ENCODE results near the gene ZNF232. TPM values are rescaled to one million over a fixed set of nuclear protein-coding genes. Genes with fewer than 3 reads are reported as not detected.
"Not testable (repeated sequence)": the region's sequence is repeated elsewhere in the genome, so short reads cannot be mapped to it uniquely, and the experiment has no call there.

Gene ZNF232
- total RNA-seq, 2 experiments from 2014 or later, result 2.1 to 3.6 TPM

- H3K9me3 Mint-ChIP-seq, result no peaks in the 10 kb centered on the region
Observed at GRCh38 chr17:5127910-5128309, 16.2 kb upstream of the ZNF232 start.

GRCh38 chr17:5126719-5127488, 15.2 kb upstream of the ZNF232 start:
- no peaks in the 10 kb centered on the region for H3K36me3 Mint-ChIP-seq (ENCODE audit: low read depth)
- TF ChIP-seq CTCF (IDR thresholded peaks at IDR 0.05), result no peak
- peaks cover 46% of the 10 kb centered on the region for H3K27me3 Mint-ChIP-seq
- ChIA-PET CTCF (no interaction called here), POLR2A (no interaction called here)
- H3K4me3 Mint-ChIP-seq, result no peak overlapping the region
- H3K4me1 ChIP-seq (ENCODE audit: insufficient read depth, low read length), result peaks cover 5% of the 10 kb centered on the region
- H3K9me3 Mint-ChIP-seq, result no peaks in the 10 kb centered on the region
- ATAC-seq (ENCODE audit: poor library complexity) (no peak), DNase-seq (peak in 2 of 14 experiments; percentile 1 to 28)
- H3K9me3 ChIP-seq (ENCODE audit: control insufficient read depth in 1 of 2, insufficient read depth in 1 of 2, low read length in 2 of 2), result peaks cover 0 to 8% of the 10 kb centered on the region in 2 experiments
- intact Hi-C loops (cut with DNase I, micrococcal nuclease), result no loop called here
- no peak overlapping the region for H3K27ac Mint-ChIP-seq
- no peak overlapping the region for H3K4me3 ChIP-seq (ENCODE audit: low read length)
- H3K36me3 ChIP-seq (ENCODE audit: insufficient read depth, low read length), result no peaks in the 10 kb centered on the region
- peaks cover 16 to 17% of the 10 kb centered on the region in 2 experiments for H3K27me3 ChIP-seq (ENCODE audit: control insufficient read depth in 1 of 2, insufficient read depth in 2 of 2, low read length in 2 of 2)
- no peak overlapping the region for H3K27ac ChIP-seq (ENCODE audit: low read depth in 1 of 2, low read length in 2 of 2)
- H3K4me1 Mint-ChIP-seq (ENCODE audit: low read depth), result no peaks in the 10 kb centered on the region

More at GRCh38 chr17:5127910-5128309, 16.2 kb upstream of the ZNF232 start:
- intact Hi-C loops (cut with DNase I, micrococcal nuclease), result no loop called here
- H3K27ac ChIP-seq (ENCODE audit: low read depth in 1 of 2, low read length in 2 of 2), result no peak overlapping the region
- peaks cover under 1% of the 10 kb centered on the region for H3K4me1 ChIP-seq (ENCODE audit: insufficient read depth, low read length)
- POLR2A ChIA-PET, result no interaction called here
- no peak overlapping the region for H3K4me3 ChIP-seq (ENCODE audit: low read length)
- TF ChIP-seq CTCF (IDR thresholded peaks at IDR 0.05), result no peak
- H3K36me3 ChIP-seq (ENCODE audit: insufficient read depth, low read length), result no peaks in the 10 kb centered on the region
- H3K27me3 ChIP-seq (ENCODE audit: control insufficient read depth in 1 of 2, insufficient read depth in 2 of 2, low read length in 2 of 2), result peaks cover 7 to 10% of the 10 kb centered on the region in 2 experiments
- Mint-ChIP-seq H3K27ac (no peak overlapping the region), H3K36me3 (ENCODE audit: low read depth) (no peaks in the 10 kb centered on the region), H3K4me1 (ENCODE audit: low read depth) (no peaks in the 10 kb centered on the region), H3K27me3 (peaks cover 42% of the 10 kb centered on the region), H3K4me3 (no peak overlapping the region)
- peaks cover 0 to under 1% of the 10 kb centered on the region in 2 experiments for H3K9me3 ChIP-seq (ENCODE audit: control insufficient read depth in 1 of 2, insufficient read depth in 1 of 2, low read length in 2 of 2)
- DNase-seq, result peak in 1 of 14 experiments; percentile 23
- CTCF ChIA-PET, result no interaction called here
- no peak for ATAC-seq (ENCODE audit: poor library complexity)

- DNase-seq, result peak in 1 of 14 experiments; percentile 0
- H3K27me3 Mint-ChIP-seq, result peaks cover 66% of the 10 kb centered on the region
- H3K4me3 ChIP-seq (ENCODE audit: low read length); H3K4me1 Mint-ChIP-seq (ENCODE audit: low read depth); H3K36me3 ChIP-seq (ENCODE audit: insufficient read depth, low read length); H3K36me3 Mint-ChIP-seq (ENCODE audit: low read depth); ATAC-seq (ENCODE audit: poor library complexity); CTCF ChIA-PET; H3K9me3 Mint-ChIP-seq; H3K4me1 ChIP-seq (ENCODE audit: insufficient read depth, low read length); intact Hi-C loops (cut with DNase I, micrococcal nuclease); H3K27ac ChIP-seq (ENCODE audit: low read depth in 1 of 2, low read length in 2 of 2); POLR2A ChIA-PET; H3K9me3 ChIP-seq (ENCODE audit: control insufficient read depth in 1 of 2, insufficient read depth in 1 of 2, low read length in 2 of 2); H3K4me3 Mint-ChIP-seq; H3K27ac Mint-ChIP-seq: not testable (repeated sequence)
- H3K27me3 ChIP-seq (ENCODE audit: control insufficient read depth in 1 of 2, insufficient read depth in 2 of 2, low read length in 2 of 2), result peaks cover 21 to 27% of the 10 kb centered on the region in 2 experiments
Observed at GRCh38 chr17:5124896-5125295, 13.2 kb upstream of the ZNF232 start.

- peaks cover 66% of the 10 kb centered on the region for H3K27me3 Mint-ChIP-seq
- H3K27ac ChIP-seq (ENCODE audit: low read depth in 1 of 2, low read length in 2 of 2); CTCF ChIA-PET; H3K9me3 ChIP-seq (ENCODE audit: control insufficient read depth in 1 of 2, insufficient read depth in 1 of 2, low read length in 2 of 2); H3K36me3 Mint-ChIP-seq (ENCODE audit: low read depth); H3K4me1 Mint-ChIP-seq (ENCODE audit: low read depth); H3K4me1 ChIP-seq (ENCODE audit: insufficient read depth, low read length); POLR2A ChIA-PET; ATAC-seq (ENCODE audit: poor library complexity); H3K4me3 Mint-ChIP-seq; H3K9me3 Mint-ChIP-seq; H3K27ac Mint-ChIP-seq; H3K4me3 ChIP-seq (ENCODE audit: low read length); intact Hi-C loops (cut with DNase I, micrococcal nuclease); H3K36me3 ChIP-seq (ENCODE audit: insufficient read depth, low read length): not testable (repeated sequence)
- DNase-seq, result peak in 2 of 14 experiments; percentile 2 to 23
- H3K27me3 ChIP-seq (ENCODE audit: control insufficient read depth in 1 of 2, insufficient read depth in 2 of 2, low read length in 2 of 2), result peaks cover 21 to 27% of the 10 kb centered on the region in 2 experiments
Observed at GRCh38 chr17:5124125-5124760, 12.6 kb upstream of the ZNF232 start.
